HepG2 (cell line): ENCODE results near the gene PRSS8. TPM values are rescaled to one million over a fixed set of nuclear protein-coding genes. Genes with fewer than 3 reads are reported as not detected.
A peak's percentile ranks its signal among the peaks of the same experiment; 100 is the strongest.

Experiments used
- ARID2 ChIP-seq: sonication (generic); formaldehyde crosslinking; IDR thresholded peaks from 2 replicates; pipeline ENCODE4 v1.8.1; 2022; ENCODE audit warnings: mild to moderate bottlenecking, missing genetic modification reagents, borderline replicate concordance
- ATF4 ChIP-seq, 2 experiments: fragments of 450-650 bp in 1 of 2; sonication (generic) in 1 of 2; formaldehyde crosslinking; IDR thresholded peaks; 2 replicates each; pipeline versions ENCODE4 v1.5.0 to v1.8.0; 2020 to 2022; ENCODE audit warnings: mild to moderate bottlenecking in 1 of 2, missing genetic modification reagents in 1 of 2
- EEA1 ChIP-seq: sonication (generic); formaldehyde crosslinking; IDR thresholded peaks from 2 replicates; pipeline ENCODE4 v1.5.1; 2020; ENCODE audit warnings: mild to moderate bottlenecking, missing genetic modification reagents, borderline replicate concordance
- FLYWCH1 ChIP-seq: sonication (generic); formaldehyde crosslinking; IDR thresholded peaks from 2 replicates; pipeline ENCODE4 v1.8.1; 2023; ENCODE audit warnings: mild to moderate bottlenecking, missing genetic modification reagents
- NBN ChIP-seq: fragments of 450-650 bp; conservative IDR thresholded peaks from 2 replicates; pipeline ENCODE4 v1.6.1; 2017
- NFYB ChIP-seq: sonication (generic); formaldehyde crosslinking; IDR thresholded peaks from 2 replicates; pipeline ENCODE4 v1.4.0; 2020; ENCODE audit warnings: missing genetic modification reagents
- REXO4 ChIP-seq: sonication (generic); formaldehyde crosslinking; IDR thresholded peaks from 2 replicates; pipeline ENCODE4 v1.8.0; 2022; ENCODE audit warnings: missing genetic modification reagents, mild to moderate bottlenecking, borderline replicate concordance
- SOX5 ChIP-seq: IDR thresholded peaks from 2 replicates; pipeline ENCODE4 v1.6.1; 2016; ENCODE audit warnings: borderline replicate concordance
- SPEN ChIP-seq: sonication (generic); formaldehyde crosslinking; IDR thresholded peaks from 2 replicates; pipeline ENCODE4 v1.5.1; 2020; ENCODE audit warnings: low read depth, mild to moderate bottlenecking, missing genetic modification reagents
- XRCC5 ChIP-seq: fragments of 200-400 bp; formaldehyde crosslinking; optimal IDR thresholded peaks from 2 replicates; pipeline ENCODE3; 2017; ENCODE audit warnings: mild to moderate bottlenecking, low read length
- ZBTB44 ChIP-seq: sonication (generic); formaldehyde crosslinking; IDR thresholded peaks from 2 replicates; pipeline ENCODE4 v1.4.0; 2020; ENCODE audit warnings: missing genetic modification reagents
- ZBTB7A ChIP-seq: sonication (generic); formaldehyde crosslinking; IDR thresholded peaks from 2 replicates; pipeline ENCODE4 v1.8.0; 2022; ENCODE audit warnings: mild to moderate bottlenecking, missing genetic modification reagents
- ZEB1 ChIP-seq: IDR thresholded peaks from 2 replicates; pipeline ENCODE4 v1.6.1; 2012; ENCODE audit warnings: mild to moderate bottlenecking, low read depth, inconsistent platforms; ENCODE audit not compliant: insufficient replicate concordance
- ZFP37 ChIP-seq: sonication (generic); formaldehyde crosslinking; IDR thresholded peaks from 2 replicates; pipeline ENCODE4 v1.4.0; 2020; ENCODE audit warnings: missing genetic modification reagents, borderline replicate concordance
- ZNF329 ChIP-seq: sonication (generic); formaldehyde crosslinking; IDR thresholded peaks from 2 replicates; pipeline ENCODE4 v1.9.0; 2021; ENCODE audit warnings: low read depth, mild to moderate bottlenecking, missing genetic modification reagents
- polyA plus RNA-seq, 8 experiments: library from polyadenylated mRNA; depleted of rRNA in 3 of 8; stranded (reverse) in 7 of 8; unstranded in 1 of 8; fragments of >200 nt; fragmentation: Illumina TruSeq in 4 of 8; extraction: Trizol in 4 of 8; gene quantifications; 2 replicates each; pipeline versions ENCODE4 v1.2.1 to v1.2.3, GENCODE V29; 2011 to 2016; ENCODE audit warnings: low read depth in 4 of 8, missing spikeins in 1 of 8, mixed read lengths in 1 of 8; ENCODE audit not compliant: insufficient read depth in 1 of 8
- total RNA-seq, 5 experiments: library from RNA; depleted of rRNA; stranded (reverse); fragments of >200 nt; fragmentation: Illumina TruSeq; extraction: Trizol; gene quantifications; 2 replicates each; pipeline ENCODE4 v1.2.3, GENCODE V29; 2016; ENCODE audit warnings: low read depth in 1 of 5
- TF ChIP-seq, protein P1 (sequence below): IDR thresholded peaks from 2 replicates; pipeline ENCODE4 v1.6.1; 2018; ENCODE audit warnings: missing genetic modification reagents
- TF ChIP-seq, protein P2 (sequence below): sonication (generic); formaldehyde crosslinking; IDR thresholded peaks from 2 replicates; pipeline ENCODE4 v1.8.0; 2023; ENCODE audit warnings: mild to moderate bottlenecking, missing genetic modification reagents
- TF ChIP-seq, protein P3 (sequence below): sonication (generic); formaldehyde crosslinking; IDR thresholded peaks from 2 replicates; pipeline ENCODE4 v1.4.0; 2020; ENCODE audit warnings: mild to moderate bottlenecking, low read depth, missing genetic modification reagents
- TF ChIP-seq, protein P4 (sequence below): sonication (generic); formaldehyde crosslinking; IDR thresholded peaks from 2 replicates; pipeline ENCODE4 v1.5.1; 2020; ENCODE audit warnings: missing genetic modification reagents, mild to moderate bottlenecking, borderline replicate concordance

Gene PRSS8
- total and polyA plus RNA-seq, 2 of the 13 experiments (the other 11 are each of a cell fraction or from before 2014, with no cell fraction given), result 2.6 to 7.2 TPM

- TF ChIP-seq XRCC5 (peak; percentile 63), NBN (no peak), ARID2 (no peak), ZEB1 (no peak), ZFP37 (CRISPR knock-in tag) (no peak), SPEN (CRISPR knock-in tag) (peak; percentile 92), SOX5 (CRISPR knock-in tag) (no peak; the same call in 1 of the 2 replicates), ZBTB7A (peak; percentile 70; the same call in 1 of the 2 replicates), REXO4 (CRISPR knock-in tag) (no peak), FLYWCH1 (CRISPR knock-in tag) (no peak), ZBTB44 (CRISPR knock-in tag) (0 out of 2 replicates have a peak, but pooled peaks have one; percentile 68), ZNF329 (CRISPR knock-in tag) (peak; percentile 99), ATF4 (CRISPR knock-in tag; IDR thresholded peaks at IDR 0.05) (no peak), NFYB (CRISPR knock-in tag) (peak; percentile 49; the same call in 1 of the 2 replicates), EEA1 (peak; percentile 87; the same call in 1 of the 2 replicates)
- TF ChIP-seq, protein P1, sequence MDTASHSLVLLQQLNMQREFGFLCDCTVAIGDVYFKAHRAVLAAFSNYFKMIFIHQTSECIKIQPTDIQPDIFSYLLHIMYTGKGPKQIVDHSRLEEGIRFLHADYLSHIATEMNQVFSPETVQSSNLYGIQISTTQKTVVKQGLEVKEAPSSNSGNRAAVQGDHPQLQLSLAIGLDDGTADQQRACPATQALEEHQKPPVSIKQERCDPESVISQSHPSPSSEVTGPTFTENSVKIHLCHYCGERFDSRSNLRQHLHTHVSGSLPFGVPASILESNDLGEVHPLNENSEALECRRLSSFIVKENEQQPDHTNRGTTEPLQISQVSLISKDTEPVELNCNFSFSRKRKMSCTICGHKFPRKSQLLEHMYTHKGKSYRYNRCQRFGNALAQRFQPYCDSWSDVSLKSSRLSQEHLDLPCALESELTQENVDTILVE, result no peak; the same call in 1 of the 2 replicates
- TF ChIP-seq, protein P2, sequence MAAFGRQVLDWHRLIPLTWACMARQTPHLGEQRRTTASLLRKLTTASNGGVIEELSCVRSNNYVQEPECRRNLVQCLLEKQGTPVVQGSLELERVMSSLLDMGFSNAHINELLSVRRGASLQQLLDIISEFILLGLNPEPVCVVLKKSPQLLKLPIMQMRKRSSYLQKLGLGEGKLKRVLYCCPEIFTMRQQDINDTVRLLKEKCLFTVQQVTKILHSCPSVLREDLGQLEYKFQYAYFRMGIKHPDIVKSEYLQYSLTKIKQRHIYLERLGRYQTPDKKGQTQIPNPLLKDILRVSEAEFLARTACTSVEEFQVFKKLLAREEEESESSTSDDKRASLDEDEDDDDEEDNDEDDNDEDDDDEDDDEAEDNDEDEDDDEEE (CRISPR knock-in tag), result peak; percentile 99
- TF ChIP-seq, protein P3, sequence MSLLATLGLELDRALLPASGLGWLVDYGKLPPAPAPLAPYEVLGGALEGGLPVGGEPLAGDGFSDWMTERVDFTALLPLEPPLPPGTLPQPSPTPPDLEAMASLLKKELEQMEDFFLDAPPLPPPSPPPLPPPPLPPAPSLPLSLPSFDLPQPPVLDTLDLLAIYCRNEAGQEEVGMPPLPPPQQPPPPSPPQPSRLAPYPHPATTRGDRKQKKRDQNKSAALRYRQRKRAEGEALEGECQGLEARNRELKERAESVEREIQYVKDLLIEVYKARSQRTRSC (CRISPR knock-in tag), result no peak
- TF ChIP-seq, protein P4, sequence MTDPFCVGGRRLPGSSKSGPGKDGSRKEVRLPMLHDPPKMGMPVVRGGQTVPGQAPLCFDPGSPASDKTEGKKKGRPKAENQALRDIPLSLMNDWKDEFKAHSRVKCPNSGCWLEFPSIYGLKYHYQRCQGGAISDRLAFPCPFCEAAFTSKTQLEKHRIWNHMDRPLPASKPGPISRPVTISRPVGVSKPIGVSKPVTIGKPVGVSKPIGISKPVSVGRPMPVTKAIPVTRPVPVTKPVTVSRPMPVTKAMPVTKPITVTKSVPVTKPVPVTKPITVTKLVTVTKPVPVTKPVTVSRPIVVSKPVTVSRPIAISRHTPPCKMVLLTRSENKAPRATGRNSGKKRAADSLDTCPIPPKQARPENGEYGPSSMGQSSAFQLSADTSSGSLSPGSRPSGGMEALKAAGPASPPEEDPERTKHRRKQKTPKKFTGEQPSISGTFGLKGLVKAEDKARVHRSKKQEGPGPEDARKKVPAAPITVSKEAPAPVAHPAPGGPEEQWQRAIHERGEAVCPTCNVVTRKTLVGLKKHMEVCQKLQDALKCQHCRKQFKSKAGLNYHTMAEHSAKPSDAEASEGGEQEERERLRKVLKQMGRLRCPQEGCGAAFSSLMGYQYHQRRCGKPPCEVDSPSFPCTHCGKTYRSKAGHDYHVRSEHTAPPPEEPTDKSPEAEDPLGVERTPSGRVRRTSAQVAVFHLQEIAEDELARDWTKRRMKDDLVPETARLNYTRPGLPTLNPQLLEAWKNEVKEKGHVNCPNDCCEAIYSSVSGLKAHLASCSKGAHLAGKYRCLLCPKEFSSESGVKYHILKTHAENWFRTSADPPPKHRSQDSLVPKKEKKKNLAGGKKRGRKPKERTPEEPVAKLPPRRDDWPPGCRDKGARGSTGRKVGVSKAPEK, result no peak
Measured at GRCh38 chr16:31108035-31108793, 27.3 kb downstream of the PRSS8 start, which contains the start of gene BCKDK (continued).
